Neural progenitor cell (in vitro differentiated cells): ENCODE measurements around the gene WDR75. TPM values are rescaled to one million over a fixed set of nuclear protein-coding genes. Genes with fewer than 3 reads are reported as not detected.

Experiments used
- DNase-seq: peaks from one replicate; pipeline ENCODE4 v3.0.0-alpha.2; 2016; ENCODE audit warnings: low spot score
- H2AFZ ChIP-seq: fragments of 200-600 bp; sonication (generic); replicated peaks from 2 replicates; pipeline ENCODE4 v1.6.1; 2016; ENCODE audit warnings: antibody characterized with exemption
- H3F3A ChIP-seq: fragments of 200-600 bp; sonication (generic); 2 replicates; pipeline ENCODE4 v1.6.1; 2016; ENCODE audit warnings: antibody characterized with exemption, low read depth
- H3K27ac ChIP-seq: fragments of 200-600 bp; sonication (generic); 2 replicates; pipeline ENCODE4 v1.5.1; 2016; ENCODE audit warnings: mild to moderate bottlenecking
- H3K27me3 ChIP-seq: fragments of 200-600 bp; sonication (generic); 2 replicates; pipeline ENCODE4 v1.6.1; 2016; ENCODE audit warnings: mild to moderate bottlenecking, moderate library complexity
- H3K36me3 ChIP-seq: fragments of 200-600 bp; sonication (generic); 2 replicates; pipeline ENCODE4 v1.5.1; 2016
- H3K4me1 ChIP-seq: fragments of 200-600 bp; sonication (generic); 2 replicates; pipeline ENCODE4 v1.6.1; 2016; ENCODE audit warnings: mixed run types
- H3K4me2 ChIP-seq: fragments of 200-600 bp; sonication (generic); 2 replicates; pipeline ENCODE4 v1.6.1; 2016
- H3K4me3 ChIP-seq: fragments of 200-600 bp; sonication (generic); 2 replicates; pipeline ENCODE4 v1.5.1; 2016
- H3K79me2 ChIP-seq: fragments of 200-600 bp; sonication (generic); 2 replicates; pipeline ENCODE4 v1.6.1; 2016; ENCODE audit warnings: low read depth
- H3K9ac ChIP-seq: fragments of 200-600 bp; sonication (generic); 2 replicates; pipeline ENCODE4 v1.6.1; 2016
- H3K9me3 ChIP-seq: fragments of 200-600 bp; sonication (generic); 2 replicates; pipeline ENCODE4 v1.5.1; 2016; ENCODE audit warnings: low read depth
- H4K20me1 ChIP-seq: fragments of 200-600 bp; sonication (generic); 2 replicates; pipeline ENCODE4 v1.6.1; 2016; ENCODE audit warnings: low read depth
- H3K27ac Mint-ChIP-seq: 3 replicates; pipeline ENCODE4 v1.8.0; 2021; ENCODE audit warnings: mixed read lengths
- H3K27me3 Mint-ChIP-seq: 2 replicates; pipeline ENCODE4 v1.8.0; 2022; ENCODE audit warnings: low read depth, mild to moderate bottlenecking, inconsistent platforms, moderate library complexity, mixed read lengths; ENCODE audit not compliant: insufficient read depth
- H3K36me3 Mint-ChIP-seq: 3 replicates; pipeline ENCODE4 v1.8.0; 2021; ENCODE audit warnings: mixed read lengths
- H3K4me1 Mint-ChIP-seq: 3 replicates; pipeline ENCODE4 v1.8.0; 2021; ENCODE audit warnings: mixed read lengths
- H3K4me3 Mint-ChIP-seq: 3 replicates; pipeline ENCODE4 v1.8.0; 2021; ENCODE audit warnings: mild to moderate bottlenecking, moderate library complexity, mixed read lengths
- H3K9me3 Mint-ChIP-seq: 3 replicates; pipeline ENCODE4 v1.8.0; 2020; ENCODE audit warnings: mixed read lengths
- CTCF ChIP-seq: fragments of 200-600 bp; sonication (generic); IDR thresholded peaks from 2 replicates; pipeline ENCODE4 v1.5.1; 2017; ENCODE audit warnings: antibody characterized with exemption, mild to moderate bottlenecking
- EZH2 ChIP-seq: fragments of 200-600 bp; sonication (generic); IDR thresholded peaks from 2 replicates; pipeline ENCODE4 v1.6.1; 2017; ENCODE audit warnings: antibody characterized with exemption, mild to moderate bottlenecking, moderate library complexity
- EZH2phosphoT487 ChIP-seq: fragments of 200-600 bp; sonication (generic); IDR thresholded peaks from 2 replicates; pipeline ENCODE4 v1.6.1; 2017; ENCODE audit warnings: antibody characterized with exemption
- total RNA-seq: library from RNA; depleted of rRNA; stranded (reverse); fragments of >200 nt; gene quantifications from 2 replicates; pipeline ENCODE4 v1.2.3, GENCODE V29; 2015; ENCODE audit warnings: low replicate concordance

Gene WDR75
- total RNA-seq, 1 donor from 2014 or later = 121 TPM

GRCh38 chr2:189442468-189442867 is 1.2 kb downstream of the WDR75 start:
- peak overlapping the region; percentile 23 for H3K9ac ChIP-seq
- Mint-ChIP-seq H3K9me3 (peaks cover 2% of the 10 kb centered on the region), H3K4me1 (peaks cover 7% of the 10 kb centered on the region), H3K36me3 (no peaks in the 10 kb centered on the region), H3K27ac (no peak overlapping the region), H3K4me3 (peak overlapping the region; percentile 99), H3K27me3 (no peaks in the 10 kb centered on the region)
- no peak for TF ChIP-seq EZH2phosphoT487
- TF ChIP-seq EZH2 = no peak
- no peak for TF ChIP-seq CTCF
- DNase-seq = no peak
- H3K4me2 ChIP-seq = peak overlapping the region; percentile 92
- peak overlapping the region; percentile 84 for H3K4me3 ChIP-seq
- peaks cover 62% of the 10 kb centered on the region for H3K79me2 ChIP-seq
- H4K20me1 ChIP-seq = peaks cover 12% of the 10 kb centered on the region
- H2AFZ ChIP-seq = no peak overlapping the region
- H3K9me3 ChIP-seq = no peaks in the 10 kb centered on the region
- H3F3A ChIP-seq = peaks cover 5% of the 10 kb centered on the region
- peaks cover 9% of the 10 kb centered on the region for H3K4me1 ChIP-seq
- no peaks in the 10 kb centered on the region for H3K36me3 ChIP-seq
- no peak overlapping the region for H3K27ac ChIP-seq
- no peaks in the 10 kb centered on the region for H3K27me3 ChIP-seq

- H3K9me3 Mint-ChIP-seq = peaks cover 2% of the 10 kb centered on the region
- Histone ChIP-seq H3K4me2 (no peak overlapping the region), H3K4me3 (no peak overlapping the region), H3K9ac (no peak overlapping the region), H3K36me3 (peaks cover 7% of the 10 kb centered on the region), H3K9me3 (no peaks in the 10 kb centered on the region), H4K20me1 (peaks cover 12% of the 10 kb centered on the region), H3F3A (peaks cover 4% of the 10 kb centered on the region), H3K4me1 (peaks cover 9% of the 10 kb centered on the region), H3K79me2 (peaks cover 79% of the 10 kb centered on the region), H3K27me3 (no peaks in the 10 kb centered on the region), H2AFZ (no peak overlapping the region), H3K27ac (no peak overlapping the region)
- H3K4me3 Mint-ChIP-seq = no peak overlapping the region
- DNase-seq = no peak
- TF ChIP-seq CTCF (no peak), EZH2phosphoT487 (no peak), EZH2 (no peak)
- H3K27ac Mint-ChIP-seq = no peak overlapping the region
- H3K4me1 Mint-ChIP-seq = peaks cover 7% of the 10 kb centered on the region
- H3K36me3 Mint-ChIP-seq = peaks cover 3% of the 10 kb centered on the region
- H3K27me3 Mint-ChIP-seq = no peaks in the 10 kb centered on the region
Observed at GRCh38 chr2:189444322-189444721, 3.0 kb downstream of the WDR75 start.

GRCh38 chr2:189446780-189447179 is 5.5 kb downstream of the WDR75 start:
- DNase-seq = no peak
- Mint-ChIP-seq H3K9me3 (no peaks in the 10 kb centered on the region), H3K27ac (no peak overlapping the region), H3K4me3 (no peak overlapping the region), H3K27me3 (no peaks in the 10 kb centered on the region), H3K36me3 (peaks cover 14% of the 10 kb centered on the region), H3K4me1 (peaks cover 3% of the 10 kb centered on the region)
- Histone ChIP-seq H3K79me2 (peaks cover 87% of the 10 kb centered on the region), H3K4me1 (peaks cover 4% of the 10 kb centered on the region), H3K4me2 (no peak overlapping the region), H4K20me1 (peaks cover 12% of the 10 kb centered on the region), H3K27me3 (no peaks in the 10 kb centered on the region), H3F3A (no peaks in the 10 kb centered on the region), H3K9me3 (no peaks in the 10 kb centered on the region), H2AFZ (no peak overlapping the region), H3K4me3 (no peak overlapping the region), H3K36me3 (peaks cover 23% of the 10 kb centered on the region), H3K27ac (no peak overlapping the region), H3K9ac (no peak overlapping the region)
- TF ChIP-seq CTCF = no peak
- TF ChIP-seq EZH2 = no peak
- no peak for TF ChIP-seq EZH2phosphoT487
